Subcutaneous adipose tissue (tissue), 4 donors: ENCODE data around the gene GK2. TPM values are rescaled to one million over a fixed set of nuclear protein-coding genes. Genes with fewer than 3 reads are reported as not detected.

Experiments used
- CTCF ChIP-seq: fragments of 450-650 bp; IDR thresholded peaks from one replicate; pipeline ENCODE4 v1.5.1; 2016; ENCODE audit warnings: low read depth, mild to moderate bottlenecking, control low read depth, antibody characterized with exemption, moderate library complexity
- total RNA-seq, 4 donors: library from RNA; depleted of rRNA; stranded (reverse); fragments of >200 nt; gene quantifications; one replicate each; pipeline ENCODE4 v1.1.0, GENCODE V29; 2016

The GK2 gene
- total RNA-seq, 4 donors from 2014 or later: not detected

GRCh38 chr4:79364061-79364460 lies 44.0 kb downstream of the GK2 start:
- no peak for TF ChIP-seq CTCF

- no peak for TF ChIP-seq CTCF
These were observed 45.4 kb downstream of the GK2 start for GRCh38 chr4:79362626-79363025.

GRCh38 chr4:79360006-79360405 lies 48.0 kb downstream of the GK2 start:
- no peak for TF ChIP-seq CTCF

GRCh38 chr4:79358438-79358837 lies 49.6 kb downstream of the GK2 start:
- TF ChIP-seq CTCF: no peak

- TF ChIP-seq CTCF: no peak
These were observed 50.7 kb downstream of the GK2 start for GRCh38 chr4:79357365-79357764.

Other genes starting within 250 kb of the GK2 start
- not detected for gene NAA11, start 82.2 kb downstream of the GK2 start, total RNA-seq